C4-2B (cell line): ENCODE measurements around the gene EVI5L.
"Not testable (repeated sequence)": the region's sequence is repeated elsewhere in the genome, so short reads cannot be mapped to it uniquely, and the experiment has no call there.

Source experiments
- H3K27ac ChIP-seq: fragments of 450-650 bp; 2 replicates; pipeline ENCODE4 v1.5.1; 2017
- CTCF ChIP-seq: fragments of 450-650 bp; conservative IDR thresholded peaks from 2 replicates; pipeline ENCODE4 v1.5.1; 2017; ENCODE audit warnings: mild to moderate bottlenecking
- ZFX ChIP-seq: fragments of 450-650 bp; IDR thresholded peaks from 2 replicates; pipeline ENCODE4 v1.6.1; 2017

Gene EVI5L

DNA sequence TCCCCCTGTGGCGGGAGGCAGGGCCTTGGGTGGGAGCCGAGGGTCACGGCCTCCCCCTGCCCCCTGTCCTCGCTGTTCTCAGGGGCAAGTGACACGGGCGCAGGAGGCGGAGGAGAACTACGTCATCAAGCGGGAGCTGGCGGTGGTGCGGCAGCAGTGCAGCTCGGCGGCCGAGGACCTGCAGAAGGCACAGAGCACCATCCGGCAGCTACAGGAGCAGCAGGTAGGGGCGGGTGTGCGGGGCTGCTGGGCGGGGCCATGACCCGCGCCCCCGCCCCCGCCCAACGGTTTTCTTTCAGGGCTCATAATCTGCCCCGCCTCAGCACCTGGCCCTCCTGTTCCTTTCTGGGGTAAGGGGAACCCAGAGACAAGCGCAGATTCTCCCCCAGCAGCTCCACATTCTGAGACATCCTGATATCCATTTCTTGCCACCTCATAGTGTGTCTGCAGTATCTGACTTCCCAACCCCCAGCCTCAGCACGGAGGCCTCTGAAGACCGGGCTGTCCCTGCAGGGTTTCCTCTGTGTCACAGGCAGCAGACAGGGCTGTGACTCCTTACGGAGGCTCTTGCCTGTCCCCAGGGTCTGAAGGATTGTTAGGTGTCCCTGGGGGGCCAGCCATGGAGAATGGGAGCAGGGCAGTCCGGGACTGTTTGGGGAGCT is 28.2 kb downstream of the EVI5L start:
- no peak overlapping the region for H3K27ac ChIP-seq
- no peak for TF ChIP-seq ZFX
- TF ChIP-seq CTCF = no peak

DNA sequence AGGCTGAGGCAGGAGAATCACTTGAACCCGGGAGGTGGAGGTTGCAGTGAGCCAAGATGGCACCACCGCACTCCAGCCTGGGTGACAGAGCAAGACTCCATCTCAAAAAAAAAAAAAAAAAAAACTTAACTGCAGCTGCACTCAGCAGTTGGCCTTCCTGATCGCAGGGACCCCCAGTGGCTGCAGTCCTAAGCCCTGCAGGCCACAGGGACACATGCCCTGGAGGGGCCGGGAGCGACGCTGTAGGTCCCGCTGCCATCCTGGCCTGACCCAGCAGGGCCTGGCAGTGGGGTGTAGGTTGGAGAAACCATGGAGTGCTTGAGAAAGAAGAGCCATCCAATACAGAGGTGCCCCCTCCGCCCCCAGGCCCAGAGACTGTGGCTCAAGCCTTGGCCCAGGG is 29.1 kb downstream of the EVI5L start:
- H3K27ac ChIP-seq = not testable (repeated sequence)

DNA sequence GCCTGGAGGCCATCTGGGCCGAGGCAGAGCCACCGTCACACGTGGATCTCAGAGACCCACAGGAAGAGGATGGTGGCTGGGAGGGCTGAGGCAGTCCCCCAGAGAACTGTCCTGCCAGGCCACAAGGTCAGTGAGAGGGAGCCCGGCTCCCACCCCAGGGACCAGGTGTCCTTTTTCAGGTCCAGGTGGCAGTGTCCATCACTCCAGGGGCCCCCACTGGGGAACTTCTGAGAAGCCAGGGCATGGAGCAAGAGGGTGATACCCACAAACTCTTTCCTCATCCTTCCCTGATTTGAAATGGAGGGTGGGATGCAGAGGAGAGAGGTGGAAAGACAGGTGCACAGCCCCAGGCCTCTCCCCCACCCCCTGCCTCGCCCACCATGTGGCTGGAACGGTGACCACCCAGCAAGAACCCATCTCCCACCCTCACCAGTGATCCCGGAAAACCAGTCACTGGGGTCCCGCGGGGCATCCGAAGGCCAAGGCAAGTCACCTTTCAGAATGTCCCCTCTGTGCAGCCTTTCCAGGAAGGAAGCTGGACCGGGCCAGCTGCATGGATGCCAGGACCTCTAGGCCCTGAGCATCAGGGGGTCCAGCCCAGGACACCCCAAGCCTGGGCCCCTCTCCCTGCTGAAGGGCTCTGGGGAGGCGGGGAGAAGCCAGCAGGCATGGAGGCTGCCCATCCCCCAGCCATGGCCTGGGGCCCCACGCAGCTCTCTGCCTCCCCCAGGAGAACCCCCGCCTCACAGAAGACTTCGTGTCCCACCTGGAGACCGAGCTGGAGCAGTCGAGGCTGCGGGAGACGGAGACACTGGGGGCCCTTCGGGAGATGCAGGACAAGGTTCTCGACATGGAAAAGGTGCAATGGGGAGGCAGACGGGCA is 30.1 kb downstream of the EVI5L start:
- no peak for TF ChIP-seq ZFX
- TF ChIP-seq CTCF = no peak
- H3K27ac ChIP-seq = no peak overlapping the region

DNA sequence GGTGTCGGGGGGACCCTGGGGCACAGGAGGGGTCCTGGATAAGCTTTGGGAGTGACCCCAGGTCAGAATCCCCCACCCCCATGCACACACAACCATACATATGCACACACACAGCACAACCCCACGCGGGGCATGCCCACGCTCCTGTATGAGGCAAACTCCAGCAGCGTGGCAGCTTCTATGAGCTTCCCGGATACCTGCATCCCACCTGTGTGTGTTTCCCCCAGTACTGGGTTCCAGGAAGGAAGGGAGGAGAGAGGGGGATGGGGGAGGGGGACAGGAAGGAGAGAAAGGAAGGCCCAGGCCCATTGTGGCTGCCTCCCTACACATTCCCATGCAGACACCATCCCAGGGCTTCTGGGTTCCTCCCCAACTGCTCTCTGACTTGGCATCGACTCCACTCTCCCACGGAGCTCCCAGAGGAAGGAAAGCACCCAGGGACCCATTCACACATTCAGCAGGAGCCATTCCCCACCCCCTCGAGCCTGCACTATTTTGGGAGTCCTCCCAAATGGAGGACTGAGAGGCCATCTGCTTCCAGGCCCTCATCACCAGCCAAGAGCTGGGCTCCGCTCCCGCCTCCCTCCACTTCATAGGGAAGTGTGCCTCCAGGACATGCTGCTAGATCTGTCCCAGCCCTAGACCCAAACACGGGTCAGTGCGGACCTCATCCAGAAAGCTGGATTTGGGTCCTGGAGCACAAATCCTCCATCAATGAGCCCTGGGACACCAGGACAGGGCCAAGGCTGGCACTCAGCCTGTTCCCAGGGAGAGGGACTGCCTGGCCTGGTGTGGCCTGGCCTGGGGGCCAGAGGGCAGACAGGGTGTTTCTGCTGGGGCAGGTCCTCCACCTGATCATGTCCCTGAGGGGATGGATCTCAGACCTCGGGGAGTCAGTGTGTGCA is 30.9 kb downstream of the EVI5L start:
- no peak overlapping the region for H3K27ac ChIP-seq
- TF ChIP-seq ZFX (no peak), CTCF (no peak)

DNA sequence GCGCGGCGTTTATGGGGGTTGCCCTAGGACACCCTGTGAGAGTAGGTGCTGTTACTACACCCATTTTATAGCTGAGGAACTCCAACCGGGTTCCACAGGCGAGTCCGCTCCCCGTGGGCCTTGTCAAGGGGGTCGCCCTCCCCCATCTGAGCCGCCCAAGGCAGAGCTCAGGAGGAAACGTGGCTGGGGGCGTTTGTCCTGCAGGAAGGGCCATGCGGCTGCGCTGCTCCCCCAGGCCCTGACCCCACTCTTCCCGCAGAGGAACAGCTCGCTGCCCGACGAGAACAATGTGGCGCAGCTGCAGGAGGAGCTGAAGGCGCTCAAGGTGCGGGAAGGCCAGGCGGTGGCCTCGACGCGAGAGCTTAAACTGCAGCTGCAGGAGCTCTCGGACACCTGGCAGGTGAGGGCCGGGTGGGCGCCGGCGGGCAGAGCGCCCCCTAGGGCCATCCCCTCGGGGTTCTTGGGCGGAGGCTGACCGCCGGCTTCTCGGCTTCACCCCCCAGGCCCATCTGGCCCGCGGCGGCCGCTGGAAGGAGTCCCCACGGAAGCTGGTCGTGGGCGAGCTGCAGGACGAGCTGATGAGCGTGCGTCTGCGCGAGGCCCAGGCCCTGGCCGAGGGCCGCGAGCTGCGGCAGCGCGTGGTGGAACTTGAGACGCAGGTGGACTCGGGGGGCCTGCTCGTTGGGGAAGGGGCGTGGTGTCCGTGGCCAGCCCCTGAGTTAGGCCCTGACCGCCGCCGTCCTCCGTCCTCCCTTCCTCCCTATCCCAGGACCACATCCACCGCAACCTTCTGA is 31.8 kb downstream of the EVI5L start:
- H3K27ac ChIP-seq = no peak overlapping the region

DNA sequence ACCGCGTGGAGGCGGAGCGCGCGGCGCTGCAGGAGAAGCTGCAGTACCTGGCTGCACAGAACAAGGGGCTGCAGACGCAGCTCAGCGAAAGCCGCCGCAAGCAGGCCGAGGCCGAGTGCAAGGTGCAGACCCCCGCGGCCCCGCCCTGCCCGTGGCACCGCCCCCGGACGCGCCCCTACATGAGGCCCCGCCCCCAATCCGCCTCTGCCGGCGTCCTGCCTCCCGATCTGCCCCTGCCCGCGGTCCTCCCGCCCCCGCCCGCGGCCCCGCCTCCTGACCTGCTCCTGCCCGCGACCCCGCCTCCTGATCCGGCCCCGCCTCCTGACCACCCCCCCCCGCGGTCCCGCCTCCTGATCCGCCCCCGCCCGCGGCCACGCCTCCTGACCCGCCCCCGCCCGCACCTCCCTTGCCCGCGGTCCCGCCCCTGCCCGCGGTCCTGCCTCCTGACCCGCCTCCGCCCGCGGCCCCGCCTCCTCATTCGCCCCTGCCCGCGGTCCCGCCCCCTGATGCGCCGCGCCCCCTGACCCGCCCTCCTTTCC is 32.5 kb downstream of the EVI5L start:
- H3K27ac ChIP-seq = no peak overlapping the region
- TF ChIP-seq ZFX = no peak
- no peak for TF ChIP-seq CTCF

More for the DNA sequence above, 31.8 kb downstream of the EVI5L start:
- TF ChIP-seq ZFX (no peak), CTCF (no peak)
